ENCODE results near the gene CDK5RAP1. TPM values are rescaled to one million over a fixed set of nuclear protein-coding genes. Genes with fewer than 3 reads are reported as not detected.

CDK5RAP1 gene
- total and polyA plus RNA-seq, 2 of the 4 experiments (the other 2 are of a cell fraction), result 23.9 to 28.1 TPM

GRCh38 chr20:33412484-33412838 lies 11.1 kb upstream of the CDK5RAP1 start:
- CTCF ChIA-PET, result no interaction called here
- 91% methylated on average over 7 of the region's 8 CpGs; no CpG with 5 or more reads in 1 of the 2 experiments for WGBS, 2 experiments (ENCODE audit: extremely low coverage in 2 of 2, insufficient read length in 1 of 2)
- no peak overlapping the region for H3K18ac ChIP-seq (ENCODE audit: low read depth, low read length)

More at GRCh38 chr20:33412484-33412838, 11.1 kb upstream of the CDK5RAP1 start:
- no peak overlapping the region for H2BK120ac ChIP-seq (ENCODE audit: low read depth, low read length)
- no peak overlapping the region for H2BK5ac ChIP-seq (ENCODE audit: low read depth, low read length, poor library complexity, severe bottlenecking)
- dilution Hi-C loops (cut with HindIII; ENCODE audit: low sequenced_read_pairs, unreplicated experiment) (no loop called here), in situ Hi-C loops (cut with MboI; ENCODE audit: low sequenced_read_pairs) (no loop called here), intact Hi-C loops (cut with micrococcal nuclease) (no loop called here)
- H3K9me3 ChIP-seq (ENCODE audit: control insufficient read depth, insufficient read depth, low read length), result peaks cover 1% of the 10 kb centered on the region; the same call in 1 of the 2 replicates
- H4K8ac ChIP-seq (ENCODE audit: low read depth in 2 of 2, low read length in 2 of 2), result no peak overlapping the region
- H2BK20ac ChIP-seq (ENCODE audit: low read depth, low read length), result no peak overlapping the region
- no peak overlapping the region for H3K4me2 ChIP-seq (ENCODE audit: low read depth, low read length)
- no peak overlapping the region for H3K14ac ChIP-seq (replicated peaks; ENCODE audit: low read depth, low read length)
- DNase-seq, result no peak
- POLR2A ChIA-PET (ENCODE audit: unreplicated experiment), result no interaction called here
- peaks cover 13% of the 10 kb centered on the region; the same call in 1 of the 2 replicates for H3K36me3 ChIP-seq (ENCODE audit: control insufficient read depth, insufficient read depth, low read length)
- no peak overlapping the region for H3K9ac ChIP-seq (ENCODE audit: low read depth, low read length)
- H3K23ac ChIP-seq (ENCODE audit: low read depth, low read length), result no peak overlapping the region
- no peak overlapping the region for H3K4ac ChIP-seq (ENCODE audit: low read depth, low read length)
- peak overlapping the region; percentile 65 for H2AFZ ChIP-seq (replicated peaks; ENCODE audit: low read length, poor library complexity)
- no peak overlapping the region for H2AK9ac ChIP-seq (replicated peaks; ENCODE audit: low read depth, low read length, poor library complexity)
- no TSS peak for BruUV-seq (replicated peaks)
- no peak overlapping the region for H3K27ac ChIP-seq (ENCODE audit: insufficient read depth, low read length)
- ATAC-seq (ENCODE audit: low read depth), result no peak
- H3K27me3 ChIP-seq (ENCODE audit: control insufficient read depth, insufficient read depth, low read length), result no peaks in the 10 kb centered on the region
- H3K9me1 ChIP-seq (ENCODE audit: insufficient read depth, low read length), result peaks cover 7% of the 10 kb centered on the region
- no peaks in the 10 kb centered on the region for H4K20me1 ChIP-seq (ENCODE audit: insufficient read depth, low read length)
- H3K56ac ChIP-seq (ENCODE audit: extremely low read depth, insufficient read depth, low read length), result no peak overlapping the region
- H3K4me1 ChIP-seq (ENCODE audit: control insufficient read depth, insufficient read depth, low read length), result peaks cover 7% of the 10 kb centered on the region
- H3K4me3 ChIP-seq (ENCODE audit: insufficient read depth, low read depth, low read length), result no peak overlapping the region
- no peak overlapping the region for H4K91ac ChIP-seq (ENCODE audit: insufficient read depth, low read depth, low read length)
- no peak overlapping the region for H2AK5ac ChIP-seq (ENCODE audit: low read depth, low read length)
- H2BK15ac ChIP-seq (ENCODE audit: low read depth, low read length), result no peak overlapping the region
- H4K5ac ChIP-seq (ENCODE audit: low read depth, low read length), result no peak overlapping the region
- peaks cover 4 to 11% of the 10 kb centered on the region in 2 experiments; a peak in 3 of 4 replicates for H3K79me1 ChIP-seq (ENCODE audit: low read depth in 1 of 2, low read length in 2 of 2)
- TF ChIP-seq FOS (IDR thresholded peaks at IDR 0.05; ENCODE audit: low read depth, low read length), result no peak
- no peak for TF ChIP-seq MAZ (IDR thresholded peaks at IDR 0.05; ENCODE audit: borderline replicate concordance, low read depth, low read length)
- TF ChIP-seq RAD21 (IDR thresholded peaks at IDR 0.05; ENCODE audit: low read length), result no peak
- TF ChIP-seq, protein P1, sequence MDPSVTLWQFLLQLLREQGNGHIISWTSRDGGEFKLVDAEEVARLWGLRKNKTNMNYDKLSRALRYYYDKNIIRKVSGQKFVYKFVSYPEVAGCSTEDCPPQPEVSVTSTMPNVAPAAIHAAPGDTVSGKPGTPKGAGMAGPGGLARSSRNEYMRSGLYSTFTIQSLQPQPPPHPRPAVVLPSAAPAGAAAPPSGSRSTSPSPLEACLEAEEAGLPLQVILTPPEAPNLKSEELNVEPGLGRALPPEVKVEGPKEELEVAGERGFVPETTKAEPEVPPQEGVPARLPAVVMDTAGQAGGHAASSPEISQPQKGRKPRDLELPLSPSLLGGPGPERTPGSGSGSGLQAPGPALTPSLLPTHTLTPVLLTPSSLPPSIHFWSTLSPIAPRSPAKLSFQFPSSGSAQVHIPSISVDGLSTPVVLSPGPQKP (IDR thresholded peaks at IDR 0.05; ENCODE audit: borderline replicate concordance, low read depth, low read length), result no peak
- TF ChIP-seq BHLHE40 (IDR thresholded peaks at IDR 0.05; ENCODE audit: low read depth, low read length), result no peak
- no peak for TF ChIP-seq MXI1 (IDR thresholded peaks at IDR 0.05; ENCODE audit: borderline replicate concordance, low read depth, low read length)
- no peak for TF ChIP-seq CHD1 (IDR thresholded peaks at IDR 0.05; ENCODE audit: low read depth, low read length)
- no peak for TF ChIP-seq RCOR1 (IDR thresholded peaks at IDR 0.05; ENCODE audit: insufficient replicate concordance, low read length)
- no peak for TF ChIP-seq RFX5 (IDR thresholded peaks at IDR 0.05; ENCODE audit: low read depth, low read length)

Data from IMR-90 (cell line).